HCT116 (cell line): ENCODE data around the gene RRAD. TPM values are rescaled to one million over a fixed set of nuclear protein-coding genes. Genes with fewer than 3 reads are reported as not detected.

Source experiments
- ATAC-seq: fragments of 200-7000 bp; cut with Tn5 transposase; 2 replicates; pipeline ENCODE4 v1.9.1; 2020; ENCODE audit warnings: mild to moderate bottlenecking, moderate library complexity
- BruUV-seq: library from RNA; stranded (reverse); fragments of 400-500 nt; replicated peaks from 2 replicates; lab custom pipeline; 2021; lab: Mats Ljungman, UMichigan
- CTCF ChIA-PET: fragments of 300-600 bp; sonication (Branson Sonifier 250); formaldehyde crosslinking; loops from one replicate; lab custom pipeline; 2021; ENCODE audit warnings: antibody characterized with exemption; lab: Charles Lee
- POLR2A ChIA-PET: fragments of 300-600, 350-600 bp; sonication (Branson Sonifier 250); formaldehyde crosslinking; loops from one replicate; lab custom pipeline; 2021; ENCODE audit warnings: antibody characterized with exemption; lab: Charles Lee
- RAD21 ChIA-PET, 2 experiments: fragments of 300-600 bp; sonication (Branson Sonifier 250); formaldehyde crosslinking; loops; one replicate each; lab custom pipeline; 2023; ENCODE audit warnings: low total read pairs in 2 of 2; ENCODE audit not compliant: uncharacterized antibody in 2 of 2, unreplicated experiment in 2 of 2, low non-redundant PET in 1 of 2; lab: Charles Lee
- DNase-seq: peaks from one replicate; pipeline ENCODE4 v3.0.0-alpha.2; 2010; ENCODE audit warnings: low read depth, low spot score
- H2AFZ ChIP-seq: fragments of 200-600 bp; shearing (Covaris generic), sonication (generic); 2 replicates; pipeline ENCODE4 v1.6.1; 2017; ENCODE audit warnings: low read depth, mixed run types, mixed read lengths, antibody characterized with exemption, low read length; ENCODE audit not compliant: poor library complexity, severe bottlenecking
- H3K27ac ChIP-seq: 2 replicates; pipeline ENCODE4 v1.5.1; 2012; ENCODE audit warnings: low read depth, low read length
- H3K27me3 ChIP-seq: fragments of 200-600 bp; sonication (generic); 2 replicates; pipeline ENCODE4 v1.6.1; 2016; ENCODE audit warnings: mixed run types, low read length, mixed read lengths; ENCODE audit not compliant: insufficient read depth
- H3K36me3 ChIP-seq, 2 experiments: fragments of 200-500 bp in 1 of 2; fragments of 200-600 bp in 1 of 2; sonication (Bioruptor generic) in 1 of 2; sonication (generic) in 1 of 2; 2 replicates each; pipeline versions ENCODE4 v1.5.1 to v1.6.1; 2014 to 2016; ENCODE audit warnings: low read length in 2 of 2, inconsistent platforms in 1 of 2, mixed read lengths in 1 of 2, mixed run types in 1 of 2; ENCODE audit not compliant: insufficient read depth in 2 of 2, control insufficient read depth in 1 of 2
- H3K4me1 ChIP-seq, 2 experiments: fragments of 200-600 bp in 1 of 2; sonication (generic) in 1 of 2; 2 replicates each; pipeline versions ENCODE4 v1.5.1 to v1.6.1; 2012 to 2017; ENCODE audit warnings: low read length in 2 of 2, inconsistent platforms in 1 of 2, mild to moderate bottlenecking in 1 of 2, mixed read lengths in 1 of 2, mixed run types in 1 of 2, moderate library complexity in 1 of 2; ENCODE audit not compliant: insufficient read depth in 2 of 2, control insufficient read depth in 1 of 2
- H3K4me2 ChIP-seq: fragments of 200-600 bp; sonication (generic); 2 replicates; pipeline ENCODE4 v1.6.1; 2017; ENCODE audit warnings: mixed run types, low read length, mixed read lengths
- H3K4me3 ChIP-seq, 2 experiments: fragments of 200-600 bp in 1 of 2; sonication (generic) in 1 of 2; replicated peaks in 1 of 2; 2 replicates each; pipeline ENCODE4 v1.5.1; 2011 to 2016; ENCODE audit warnings: low read length in 2 of 2, control low read depth in 1 of 2, low read depth in 1 of 2, mild to moderate bottlenecking in 1 of 2, mixed read lengths in 1 of 2, mixed run types in 1 of 2
- H3K79me2 ChIP-seq: fragments of 200-600 bp; sonication (generic); 2 replicates; pipeline ENCODE4 v1.6.1; 2017; ENCODE audit warnings: mild to moderate bottlenecking, mixed run types, low read length, moderate library complexity, mixed read lengths; ENCODE audit not compliant: insufficient read depth
- H3K9ac ChIP-seq: fragments of 200-600 bp; sonication (generic); 2 replicates; pipeline ENCODE4 v1.6.1; 2016; ENCODE audit warnings: low read length, mixed read lengths
- H3K9me2 ChIP-seq: fragments of 200-600 bp; sonication (generic), shearing (Covaris generic); 2 replicates; pipeline ENCODE4 v1.6.1; 2017; ENCODE audit warnings: mixed run types, mild to moderate bottlenecking, moderate library complexity; ENCODE audit not compliant: insufficient read depth
- H3K9me3 ChIP-seq, 2 experiments: fragments of 200-500 bp in 1 of 2; fragments of 200-600 bp in 1 of 2; sonication (Bioruptor generic) in 1 of 2; sonication (generic) in 1 of 2; 2 replicates each; pipeline ENCODE4 v1.6.1; 2014 to 2017; ENCODE audit warnings: low read length in 2 of 2, mixed read lengths in 2 of 2, inconsistent platforms in 1 of 2, low read depth in 1 of 2, mild to moderate bottlenecking in 1 of 2, mixed run types in 1 of 2, moderate library complexity in 1 of 2; ENCODE audit not compliant: control insufficient read depth in 1 of 2, insufficient read depth in 1 of 2
- H4K20me1 ChIP-seq: fragments of 200-600 bp; sonication (generic), shearing (Covaris generic); 2 replicates; pipeline ENCODE4 v1.6.1; 2017; ENCODE audit warnings: mixed run types, mild to moderate bottlenecking, moderate library complexity; ENCODE audit not compliant: insufficient read depth
- ATF3 ChIP-seq: IDR thresholded peaks from 2 replicates; pipeline ENCODE4 v1.6.1; 2012
- CBX3 ChIP-seq: IDR thresholded peaks from 2 replicates; pipeline ENCODE4 v1.6.1; 2012; ENCODE audit warnings: low read depth
- CTCF ChIP-seq, 3 experiments: fragments of 200-600 bp in 1 of 3; sonication (generic) in 1 of 3; IDR thresholded peaks in 2 of 3; conservative IDR thresholded peaks in 1 of 3; 2 replicates each; pipeline ENCODE4 v1.5.1; 2012 to 2017; ENCODE audit warnings: low read depth in 2 of 3, low read length in 2 of 3, antibody characterized with exemption in 1 of 3, borderline replicate concordance in 1 of 3, control low read depth in 1 of 3, mild to moderate bottlenecking in 1 of 3, mixed read lengths in 1 of 3, mixed run types in 1 of 3, moderate library complexity in 1 of 3; ENCODE audit not compliant: insufficient read depth in 1 of 3
- EGR1 ChIP-seq: IDR thresholded peaks from 2 replicates; pipeline ENCODE4 v1.6.1; 2012; ENCODE audit warnings: low read depth
- ELF1 ChIP-seq: IDR thresholded peaks from 2 replicates; pipeline ENCODE4 v1.6.1; 2012; ENCODE audit warnings: low read depth, borderline replicate concordance
- EZH2 ChIP-seq: fragments of 200-600 bp; sonication (generic); IDR thresholded peaks from 2 replicates; pipeline ENCODE4 v1.6.1; 2017; ENCODE audit warnings: antibody characterized with exemption, mixed run types
- EZH2phosphoT487 ChIP-seq: fragments of 200-600 bp; IDR thresholded peaks from 2 replicates; pipeline ENCODE4 v1.6.1; 2018; ENCODE audit warnings: antibody characterized with exemption, borderline replicate concordance
- FOSL1 ChIP-seq: IDR thresholded peaks from 2 replicates; pipeline ENCODE4 v1.6.1; 2012; ENCODE audit warnings: low read depth
- JUND ChIP-seq: IDR thresholded peaks from 2 replicates; pipeline ENCODE4 v1.6.1; 2012
- POLR2A ChIP-seq: IDR thresholded peaks from 2 replicates; pipeline ENCODE4 v1.7.0; 2011; ENCODE audit warnings: borderline replicate concordance; ENCODE audit not compliant: insufficient read depth, insufficient read length; ENCODE audit errors: extremely low read depth
- POLR2AphosphoS5 ChIP-seq: IDR thresholded peaks from 2 replicates; pipeline ENCODE4 v1.6.1; 2011; ENCODE audit warnings: mild to moderate bottlenecking, low read depth, low read length, moderate library complexity
- RAD21 ChIP-seq: IDR thresholded peaks from 2 replicates; pipeline ENCODE4 v1.6.1; 2012; ENCODE audit warnings: low read depth, mild to moderate bottlenecking
- SP1 ChIP-seq: IDR thresholded peaks from 2 replicates; pipeline ENCODE4 v1.6.1; 2012; ENCODE audit warnings: low read depth
- SRF ChIP-seq: IDR thresholded peaks from 2 replicates; pipeline ENCODE4 v1.6.1; 2012; ENCODE audit warnings: low read depth
- TCF7L2 ChIP-seq: IDR thresholded peaks from 2 replicates; pipeline ENCODE4 v1.7.0; 2011; ENCODE audit warnings: borderline replicate concordance, inconsistent platforms; ENCODE audit not compliant: insufficient read depth, insufficient read length; ENCODE audit errors: extremely low read depth
- YY1 ChIP-seq: IDR thresholded peaks from 2 replicates; pipeline ENCODE4 v1.6.1; 2011; ENCODE audit warnings: low read length, low read depth, moderate library complexity, mild to moderate bottlenecking; ENCODE audit not compliant: insufficient replicate concordance; ENCODE audit errors: extremely low read depth
- ZFX ChIP-seq: fragments of 450-650 bp; IDR thresholded peaks from 2 replicates; pipeline ENCODE4 v1.6.1; 2017
- ZNF274 ChIP-seq: fragments of 200-500 bp; sonication (Bioruptor generic); IDR thresholded peaks from 2 replicates; pipeline ENCODE4 v1.6.1; 2014; ENCODE audit warnings: mild to moderate bottlenecking, low read depth, low read length, inconsistent platforms
- intact Hi-C: fragments of 100-400 bp; cut with micrococcal nuclease; formaldehyde crosslinking; loops from 2 replicates; pipeline ENCODE4 v1.10.0; 2022
- total RNA-seq: library from RNA; stranded (reverse); gene quantifications from one replicate; pipeline ENCODE4 v1.2.1, GENCODE V29; 2021; ENCODE audit not compliant: unreplicated experiment

RRAD gene
- total RNA-seq, 1 experiment from 2014 or later, result 2.2 TPM

GRCh38 chr16:66948837-66949225, 23.5 kb upstream of the RRAD start:
- intact Hi-C loops, result no loop called here
- ATAC-seq, result no peak

GRCh38 chr16:66948134-66948836, 22.9 kb upstream of the RRAD start:
- no peaks in the 10 kb centered on the region for H3K36me3 ChIP-seq
- DNase-seq (no peak), ATAC-seq (no peak)
- no peak overlapping the region for H3K9ac ChIP-seq
- intact Hi-C loops, result no loop called here
- H4K20me1 ChIP-seq, result no peaks in the 10 kb centered on the region
- no peaks in the 10 kb centered on the region for H3K79me2 ChIP-seq
- CTCF ChIA-PET, result no interaction called here
- POLR2A ChIA-PET, result no interaction called here
- H3K4me1 ChIP-seq, result peaks cover 4 to 11% of the 10 kb centered on the region in 2 experiments; a peak in 3 of 4 replicates
- RAD21 ChIA-PET, result no interaction called here
- H2AFZ ChIP-seq, result no peak overlapping the region
- H3K4me3 ChIP-seq, result no peak overlapping the region
- H3K9me3 ChIP-seq, result peaks cover 0 to 6% of the 10 kb centered on the region in 2 experiments; a peak in 1 of 4 replicates
- no peaks in the 10 kb centered on the region for H3K9me2 ChIP-seq
- H3K27me3 ChIP-seq, result no peaks in the 10 kb centered on the region
- no peak overlapping the region for H3K4me2 ChIP-seq
- no TSS peak for BruUV-seq
- no peak overlapping the region for H3K27ac ChIP-seq
- no peak for TF ChIP-seq RAD21
- no peak for TF ChIP-seq CTCF (IDR thresholded peaks at IDR 0.05 in 2 of 3, conservative IDR thresholded peaks at IDR 0.05 in 1 of 3; ENCODE audit: borderline replicate concordance in 1 of 3, insufficient read depth in 1 of 3, low read depth in 2 of 3, low read length in 2 of 3)
- no peak for TF ChIP-seq YY1
- TF ChIP-seq ZNF274, result no peak
- no peak for TF ChIP-seq POLR2A
- no peak for TF ChIP-seq SP1
- TF ChIP-seq EZH2, result no peak
- TF ChIP-seq ELF1, result no peak
- TF ChIP-seq ATF3, result no peak
- TF ChIP-seq TCF7L2, result no peak
- no peak for TF ChIP-seq ZFX
- no peak for TF ChIP-seq EGR1
- TF ChIP-seq FOSL1, result no peak
- no peak for TF ChIP-seq POLR2AphosphoS5
- no peak for TF ChIP-seq SRF

More at GRCh38 chr16:66948837-66949225, 23.5 kb upstream of the RRAD start:
- ChIA-PET RAD21 (no interaction called here), POLR2A (no interaction called here), CTCF (no interaction called here)
- Histone ChIP-seq H3K4me2 (no peak overlapping the region), H3K27ac (no peak overlapping the region), H3K9ac (no peak overlapping the region), H3K9me2 (no peaks in the 10 kb centered on the region), H3K27me3 (no peaks in the 10 kb centered on the region), H3K9me3 (peaks cover 0 to 6% of the 10 kb centered on the region in 2 experiments; a peak in 1 of 4 replicates), H3K79me2 (no peaks in the 10 kb centered on the region), H3K4me1 (peaks cover 9 to 16% of the 10 kb centered on the region in 2 experiments; a peak in 3 of 4 replicates), H3K36me3 (no peaks in the 10 kb centered on the region), H2AFZ (no peak overlapping the region), H4K20me1 (no peaks in the 10 kb centered on the region), H3K4me3 (no peak overlapping the region)
- BruUV-seq, result no TSS peak
- DNase-seq, result no peak
- no peak for TF ChIP-seq YY1
- TF ChIP-seq CBX3, result no peak
- TF ChIP-seq JUND, result no peak
- no peak for TF ChIP-seq TCF7L2
- TF ChIP-seq ZFX, result no peak
- no peak for TF ChIP-seq EZH2phosphoT487
- TF ChIP-seq ATF3, result no peak
- TF ChIP-seq POLR2AphosphoS5, result no peak
